Astrocyte (in vitro differentiated cells and primary cell): ENCODE measurements around the gene ZHX3. TPM values are rescaled to one million over a fixed set of nuclear protein-coding genes. Genes with fewer than 3 reads are reported as not detected.

ENCODE experiments used
- DNase-seq: peaks from one replicate; pipeline ENCODE4 v3.0.0-alpha.2; 2010; ENCODE audit warnings: low read depth
- FAIRE-seq: peaks from 2 replicates; lab custom pipeline; 2011; peaks lifted over from hg19 to GRCh38; lab: Jason Lieb, UNC
- H2AFZ ChIP-seq: 2 replicates; pipeline ENCODE4 v1.6.0; 2012; ENCODE audit warnings: low read depth, low read length, inconsistent platforms
- H3K27ac ChIP-seq: 2 replicates; pipeline ENCODE4 v1.5.1; 2011; ENCODE audit warnings: low read depth, low read length, inconsistent platforms
- H3K27me3 ChIP-seq: 2 replicates; pipeline ENCODE4 v1.6.0; 2011; ENCODE audit warnings: low read length, inconsistent platforms; ENCODE audit not compliant: insufficient read depth
- H3K36me3 ChIP-seq: 2 replicates; pipeline ENCODE4 v1.5.1; 2011; ENCODE audit warnings: low read length, inconsistent platforms; ENCODE audit not compliant: insufficient read depth
- H3K4me1 ChIP-seq: 2 replicates; pipeline ENCODE4 v1.5.1; 2011; ENCODE audit warnings: low read length, inconsistent platforms; ENCODE audit not compliant: insufficient read depth
- H3K4me2 ChIP-seq: 2 replicates; pipeline ENCODE4 v1.6.0; 2012; ENCODE audit warnings: low read length, inconsistent platforms
- H3K4me3 ChIP-seq: 2 replicates; pipeline ENCODE4 v1.5.1; 2011; ENCODE audit warnings: low read depth, mild to moderate bottlenecking, low read length, inconsistent platforms; ENCODE audit not compliant: insufficient read depth
- H3K79me2 ChIP-seq: 2 replicates; pipeline ENCODE4 v1.6.0; 2012; ENCODE audit warnings: mild to moderate bottlenecking, low read length, inconsistent platforms; ENCODE audit not compliant: insufficient read depth
- H3K9ac ChIP-seq: 2 replicates; pipeline ENCODE4 v1.6.0; 2012; ENCODE audit warnings: mild to moderate bottlenecking, low read length, inconsistent platforms
- H3K9me3 ChIP-seq: 2 replicates; pipeline ENCODE4 v1.5.1; 2012; ENCODE audit warnings: low read depth, mild to moderate bottlenecking, low read length, inconsistent platforms; ENCODE audit not compliant: insufficient read depth
- H4K20me1 ChIP-seq: 2 replicates; pipeline ENCODE4 v1.6.0; 2012; ENCODE audit warnings: low read length, inconsistent platforms; ENCODE audit not compliant: insufficient read depth
- H3K27ac Mint-ChIP-seq: one replicate; pipeline ENCODE4 v1.8.0; 2021; ENCODE audit warnings: mild to moderate bottlenecking, mixed read lengths; ENCODE audit not compliant: unreplicated experiment
- H3K27me3 Mint-ChIP-seq: one replicate; pipeline ENCODE4 v1.8.0; 2021; ENCODE audit warnings: low read depth, mixed read lengths; ENCODE audit not compliant: unreplicated experiment
- H3K36me3 Mint-ChIP-seq: one replicate; pipeline ENCODE4 v1.8.0; 2021; ENCODE audit warnings: low read depth, mixed read lengths; ENCODE audit not compliant: unreplicated experiment
- H3K4me1 Mint-ChIP-seq: one replicate; pipeline ENCODE4 v1.8.0; 2021; ENCODE audit warnings: low read depth, mixed read lengths; ENCODE audit not compliant: unreplicated experiment
- H3K4me3 Mint-ChIP-seq: one replicate; pipeline ENCODE4 v1.8.0; 2021; ENCODE audit warnings: mild to moderate bottlenecking, moderate library complexity, mixed read lengths; ENCODE audit not compliant: unreplicated experiment
- H3K9me3 Mint-ChIP-seq: one replicate; pipeline ENCODE4 v1.8.0; 2021; ENCODE audit warnings: mild to moderate bottlenecking, mixed read lengths; ENCODE audit not compliant: unreplicated experiment
- EZH2 ChIP-seq: IDR thresholded peaks from 2 replicates; pipeline ENCODE4 v1.6.1; 2012; ENCODE audit warnings: mild to moderate bottlenecking, low read length, inconsistent platforms; ENCODE audit not compliant: insufficient read depth
- total RNA-seq: library from RNA; stranded (reverse); gene quantifications from 2 replicates; pipeline ENCODE4 v1.2.1, GENCODE V29; 2021
- TF ChIP-seq, protein P1 (sequence below): IDR thresholded peaks from 2 replicates; pipeline ENCODE4 v1.5.1; 2011; ENCODE audit warnings: low read depth, mild to moderate bottlenecking, inconsistent platforms, low read length, moderate library complexity; ENCODE audit not compliant: insufficient read depth

The ZHX3 gene
- total RNA-seq, 1 donor from 2014 or later = 41.6 TPM

DNA sequence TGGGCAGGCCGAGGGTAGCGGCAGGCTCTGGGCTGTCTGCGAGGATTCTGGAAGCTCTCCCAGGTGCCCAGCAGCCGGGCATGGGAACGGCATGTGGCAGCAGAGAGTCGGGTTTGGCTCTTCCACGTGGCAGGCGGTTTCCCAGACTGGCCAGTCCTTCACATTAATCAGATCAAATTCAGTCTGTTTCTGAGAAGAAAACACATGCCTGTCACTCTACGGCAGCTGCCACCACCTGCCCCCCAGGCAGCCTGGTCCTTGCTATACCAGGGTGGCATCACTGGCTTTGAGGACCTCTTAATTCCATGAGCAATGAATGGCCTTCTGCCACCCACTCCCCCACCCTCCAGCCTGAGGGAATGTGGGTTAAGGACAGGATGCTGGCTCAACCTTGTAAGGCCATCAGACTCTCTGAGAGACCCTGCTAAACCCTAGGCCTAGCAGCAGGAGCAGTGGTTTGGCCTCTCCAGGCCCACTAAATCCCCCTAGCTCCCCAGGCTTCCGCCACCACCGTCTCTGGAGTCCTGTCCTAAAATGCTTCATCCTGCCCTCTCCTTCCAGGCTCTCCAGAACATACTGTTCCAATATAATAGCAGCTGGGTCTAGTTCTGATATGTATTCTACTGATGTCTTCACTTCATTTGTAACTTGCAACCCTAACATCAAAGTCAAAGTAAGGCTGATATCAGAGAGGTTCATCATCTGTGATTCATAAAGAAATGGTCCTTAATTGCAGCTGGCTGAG, 132.3 kb downstream of the ZHX3 start:
- no peak overlapping the region for H3K4me2 ChIP-seq
- no peaks in the 10 kb centered on the region for H3K27me3 ChIP-seq
- H3K27ac ChIP-seq = no peak overlapping the region
- no peaks in the 10 kb centered on the region for H3K4me1 ChIP-seq
- FAIRE-seq (no peak), DNase-seq (no peak)
- H3K4me3 ChIP-seq = no peak overlapping the region
- H3K27ac Mint-ChIP-seq = no peak overlapping the region
- no peak overlapping the region for H3K9ac ChIP-seq
- H3K9me3 Mint-ChIP-seq = peaks cover 4% of the 10 kb centered on the region
- H3K9me3 ChIP-seq = no peaks in the 10 kb centered on the region
- peaks cover 10% of the 10 kb centered on the region for H3K4me1 Mint-ChIP-seq
- no peak overlapping the region for H3K4me3 Mint-ChIP-seq
- peaks cover 23% of the 10 kb centered on the region for H3K36me3 Mint-ChIP-seq
- peaks cover 4% of the 10 kb centered on the region for H3K36me3 ChIP-seq
- no peaks in the 10 kb centered on the region for H3K79me2 ChIP-seq
- TF ChIP-seq, protein P1, sequence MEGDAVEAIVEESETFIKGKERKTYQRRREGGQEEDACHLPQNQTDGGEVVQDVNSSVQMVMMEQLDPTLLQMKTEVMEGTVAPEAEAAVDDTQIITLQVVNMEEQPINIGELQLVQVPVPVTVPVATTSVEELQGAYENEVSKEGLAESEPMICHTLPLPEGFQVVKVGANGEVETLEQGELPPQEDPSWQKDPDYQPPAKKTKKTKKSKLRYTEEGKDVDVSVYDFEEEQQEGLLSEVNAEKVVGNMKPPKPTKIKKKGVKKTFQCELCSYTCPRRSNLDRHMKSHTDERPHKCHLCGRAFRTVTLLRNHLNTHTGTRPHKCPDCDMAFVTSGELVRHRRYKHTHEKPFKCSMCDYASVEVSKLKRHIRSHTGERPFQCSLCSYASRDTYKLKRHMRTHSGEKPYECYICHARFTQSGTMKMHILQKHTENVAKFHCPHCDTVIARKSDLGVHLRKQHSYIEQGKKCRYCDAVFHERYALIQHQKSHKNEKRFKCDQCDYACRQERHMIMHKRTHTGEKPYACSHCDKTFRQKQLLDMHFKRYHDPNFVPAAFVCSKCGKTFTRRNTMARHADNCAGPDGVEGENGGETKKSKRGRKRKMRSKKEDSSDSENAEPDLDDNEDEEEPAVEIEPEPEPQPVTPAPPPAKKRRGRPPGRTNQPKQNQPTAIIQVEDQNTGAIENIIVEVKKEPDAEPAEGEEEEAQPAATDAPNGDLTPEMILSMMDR = no peak
- no peak for TF ChIP-seq EZH2
- no peaks in the 10 kb centered on the region for H3K27me3 Mint-ChIP-seq
- no peak overlapping the region for H2AFZ ChIP-seq
- H4K20me1 ChIP-seq = peaks cover 22% of the 10 kb centered on the region

DNA sequence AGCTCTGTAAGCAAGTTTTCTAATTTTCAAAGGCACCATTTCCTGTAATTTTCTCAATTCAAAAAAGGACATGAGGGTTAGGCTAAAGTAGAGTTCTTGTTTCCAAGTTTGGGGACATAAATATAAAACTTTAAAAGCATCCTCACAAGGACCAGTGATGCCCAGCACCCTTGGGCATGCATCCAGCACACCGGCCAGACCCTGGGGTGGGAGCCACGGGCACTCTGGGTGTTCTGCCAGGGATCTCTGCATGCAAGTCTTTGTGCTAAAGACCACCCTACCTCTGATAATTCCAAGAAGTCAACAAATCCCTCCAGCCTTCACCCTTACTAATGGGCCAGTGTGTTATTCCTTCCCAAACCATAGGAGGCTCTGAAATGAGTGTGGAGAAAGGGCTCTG, 133.7 kb downstream of the ZHX3 start:
- Mint-ChIP-seq H3K36me3 (peaks cover 24% of the 10 kb centered on the region), H3K27ac (no peak overlapping the region), H3K4me1 (peaks cover 16% of the 10 kb centered on the region), H3K9me3 (no peaks in the 10 kb centered on the region), H3K4me3 (no peak overlapping the region), H3K27me3 (no peaks in the 10 kb centered on the region)
- no peak overlapping the region for H3K4me2 ChIP-seq
- H3K9me3 ChIP-seq = no peaks in the 10 kb centered on the region
- no peak for TF ChIP-seq EZH2
- TF ChIP-seq, protein P1 = no peak
- no peak for DNase-seq
- no peak overlapping the region for H3K27ac ChIP-seq
- peaks cover 5% of the 10 kb centered on the region for H3K4me1 ChIP-seq
- H3K36me3 ChIP-seq = peaks cover 4% of the 10 kb centered on the region
- peaks cover 22% of the 10 kb centered on the region for H4K20me1 ChIP-seq
- FAIRE-seq = no peak
- H3K79me2 ChIP-seq = peaks cover 4% of the 10 kb centered on the region
- no peak overlapping the region for H3K4me3 ChIP-seq
- no peak overlapping the region for H3K9ac ChIP-seq
- H2AFZ ChIP-seq = no peak overlapping the region
- H3K27me3 ChIP-seq = no peaks in the 10 kb centered on the region

DNA sequence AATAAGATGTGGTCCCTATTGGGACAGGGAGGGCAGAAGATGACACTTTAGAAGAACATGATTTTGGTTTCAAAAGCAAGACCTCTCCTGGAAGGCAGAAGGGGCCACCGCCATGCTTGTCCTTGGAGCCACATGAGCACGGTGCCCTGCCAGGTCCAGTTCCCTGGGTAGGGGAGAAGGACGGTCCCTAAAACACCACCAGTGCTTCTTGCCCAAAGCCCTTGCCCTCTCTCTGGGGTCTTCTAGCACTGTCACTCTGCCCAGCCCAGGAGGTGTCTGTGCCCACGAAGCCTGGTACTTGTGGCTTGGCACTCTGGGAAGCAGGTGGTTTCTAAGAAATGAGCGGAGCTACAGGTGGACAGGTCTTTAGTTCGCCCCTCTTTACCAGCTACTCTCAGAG, 134.1 kb downstream of the ZHX3 start:
- peaks cover 22% of the 10 kb centered on the region for H4K20me1 ChIP-seq
- H3K9me3 ChIP-seq = no peaks in the 10 kb centered on the region
- DNase-seq (no peak), FAIRE-seq (no peak)
- H3K9me3 Mint-ChIP-seq = no peaks in the 10 kb centered on the region
- peaks cover 6% of the 10 kb centered on the region for H3K79me2 ChIP-seq
- H3K27me3 Mint-ChIP-seq = no peaks in the 10 kb centered on the region
- no peak overlapping the region for H3K4me3 ChIP-seq
- H3K36me3 ChIP-seq = peaks cover 4% of the 10 kb centered on the region
- H3K4me3 Mint-ChIP-seq = no peak overlapping the region
- H3K27me3 ChIP-seq = no peaks in the 10 kb centered on the region
- H3K27ac Mint-ChIP-seq = no peak overlapping the region
- H3K4me2 ChIP-seq = no peak overlapping the region
- H3K4me1 Mint-ChIP-seq = peaks cover 20% of the 10 kb centered on the region
- H2AFZ ChIP-seq = no peak overlapping the region
- TF ChIP-seq, protein P1 = no peak
- TF ChIP-seq EZH2 = no peak
- H3K4me1 ChIP-seq = peaks cover 8% of the 10 kb centered on the region
- H3K9ac ChIP-seq = no peak overlapping the region
- H3K36me3 Mint-ChIP-seq = peaks cover 22% of the 10 kb centered on the region
- no peak overlapping the region for H3K27ac ChIP-seq
